ENCODE results near the gene FAM171A2.
"Not testable (repeated sequence)": the region's sequence is repeated elsewhere in the genome, so short reads cannot be mapped to it uniquely, and the experiment has no call there.

Gene FAM171A2

GRCh38 chr17:44360144-44360533, 3.5 kb downstream of the FAM171A2 start:
- no peak for DNase-seq

GRCh38 chr17:44359458-44360143, 4.1 kb downstream of the FAM171A2 start:
- no peak for DNase-seq

- no peak for DNase-seq
Measured at GRCh38 chr17:44359006-44359405, 4.6 kb downstream of the FAM171A2 start.

GRCh38 chr17:44358066-44358465, 5.6 kb downstream of the FAM171A2 start:
- no peak for DNase-seq

GRCh38 chr17:44356241-44356640, 7.4 kb downstream of the FAM171A2 start:
- DNase-seq = no peak

- no peak for DNase-seq
Measured at GRCh38 chr17:44355642-44356099, 8.0 kb downstream of the FAM171A2 start.

GRCh38 chr17:44354582-44355561, 8.8 kb downstream of the FAM171A2 start:
- no peak for DNase-seq

- DNase-seq = no peak
Measured at GRCh38 chr17:44353672-44354331, 9.9 kb downstream of the FAM171A2 start.

GRCh38 chr17:44352828-44353671, 10.6 kb downstream of the FAM171A2 start:
- DNase-seq = no peak

- no peak for DNase-seq
Measured at GRCh38 chr17:44351961-44352827, 11.5 kb downstream of the FAM171A2 start.

- no peak for DNase-seq
Measured at GRCh38 chr17:44351464-44351863, 12.2 kb downstream of the FAM171A2 start.

GRCh38 chr17:44350733-44351226, 12.9 kb downstream of the FAM171A2 start:
- no peak for DNase-seq

GRCh38 chr17:44349553-44350070, 14.0 kb downstream of the FAM171A2 start:
- no peak for DNase-seq

- no peak for DNase-seq
Measured at GRCh38 chr17:44348988-44349364, 14.7 kb downstream of the FAM171A2 start.

GRCh38 chr17:44348234-44348987, 15.2 kb downstream of the FAM171A2 start:
- DNase-seq = no peak

- not testable (repeated sequence) for DNase-seq
Measured at GRCh38 chr17:44347206-44348055, 16.2 kb downstream of the FAM171A2 start.

- DNase-seq = no peak
Measured at GRCh38 chr17:44346064-44346844, 17.4 kb downstream of the FAM171A2 start.

GRCh38 chr17:44345454-44346026, 18.1 kb downstream of the FAM171A2 start:
- DNase-seq = peak; percentile 59
